Measurements from ENCODE around the gene RPS6KC1.
"Not testable (repeated sequence)": the region's sequence is repeated elsewhere in the genome, so short reads cannot be mapped to it uniquely, and the experiment has no call there.

- TF ChIP-seq CTCF, POLR2A (IDR thresholded peaks at IDR 0.05): not testable (repeated sequence)
These were observed 5.5 kb upstream of the RPS6KC1 start for GRCh38 chr1:213045321-213046226.
